Caco-2 (cell line): ENCODE results near the gene EIF3K. TPM values are rescaled to one million over a fixed set of nuclear protein-coding genes. Genes with fewer than 3 reads are reported as not detected.

ENCODE experiments used
- BruUV-seq: library from RNA; stranded (reverse); fragments of 400-500 nt; replicated peaks from 2 replicates; lab custom pipeline; 2021; lab: Mats Ljungman, UMichigan
- CTCF ChIA-PET: fragments of 300-600 bp; sonication (Branson Sonifier 250); formaldehyde crosslinking; loops from one replicate; lab custom pipeline; 2022; ENCODE audit warnings: antibody characterized with exemption; lab: Charles Lee
- POLR2A ChIA-PET: fragments of 300-600 bp; sonication (Branson Sonifier 250); formaldehyde crosslinking; loops from one replicate; lab custom pipeline; 2022; ENCODE audit warnings: antibody characterized with exemption; lab: Charles Lee
- DNase-seq, 2 experiments: peaks; one replicate each; pipeline versions ENCODE4 v3.0.0 to v3.0.0-alpha.2; 2020 to 2022
- H3K27me3 ChIP-seq: replicated peaks from 2 replicates; pipeline ENCODE4 v1.6.0; 2011; ENCODE audit warnings: low read length; ENCODE audit not compliant: control insufficient read depth, insufficient read depth
- H3K36me3 ChIP-seq: 2 replicates; pipeline ENCODE4 v1.5.1; 2011; ENCODE audit warnings: low read length; ENCODE audit not compliant: control insufficient read depth, insufficient read depth
- H3K4me1 ChIP-seq: fragments of 250-450 bp; sonication (Bioruptor Pico); 2 replicates; pipeline ENCODE4 v1.5.1; 2020; ENCODE audit warnings: mild to moderate bottlenecking
- H3K4me3 ChIP-seq: 2 replicates; pipeline ENCODE4 v1.5.1; 2011; ENCODE audit warnings: low read depth, mild to moderate bottlenecking, control low read depth, low read length
- H3K9me3 ChIP-seq: fragments of 250-450 bp; sonication (Bioruptor Pico); 2 replicates; pipeline ENCODE4 v1.5.1; 2020; ENCODE audit warnings: mild to moderate bottlenecking, moderate library complexity
- H3K27ac Mint-ChIP-seq: one replicate; pipeline ENCODE4 v1.8.0; 2022; ENCODE audit warnings: mixed read lengths; ENCODE audit not compliant: unreplicated experiment
- H3K27me3 Mint-ChIP-seq: one replicate; pipeline ENCODE4 v1.8.0; 2022; ENCODE audit warnings: mixed read lengths; ENCODE audit not compliant: insufficient read depth, unreplicated experiment
- H3K36me3 Mint-ChIP-seq: one replicate; pipeline ENCODE4 v1.8.0; 2022; ENCODE audit warnings: mild to moderate bottlenecking, mixed read lengths; ENCODE audit not compliant: insufficient read depth, unreplicated experiment
- H3K4me1 Mint-ChIP-seq: one replicate; pipeline ENCODE4 v1.8.0; 2022; ENCODE audit warnings: low read depth, mixed read lengths; ENCODE audit not compliant: unreplicated experiment
- H3K4me3 Mint-ChIP-seq: one replicate; pipeline ENCODE4 v1.8.0; 2022; ENCODE audit warnings: mild to moderate bottlenecking, moderate library complexity, mixed read lengths; ENCODE audit not compliant: unreplicated experiment
- H3K9me3 Mint-ChIP-seq: one replicate; pipeline ENCODE4 v1.8.0; 2022; ENCODE audit warnings: mixed read lengths; ENCODE audit not compliant: unreplicated experiment
- intact Hi-C: fragments of 100-400 bp; cut with micrococcal nuclease; formaldehyde crosslinking; loops from one replicate; pipeline ENCODE4 v1.10.0; 2022; ENCODE audit not compliant: unreplicated experiment
- total RNA-seq: library from RNA; stranded (reverse); gene quantifications from 2 replicates; pipeline ENCODE4 v1.2.3, GENCODE V29; 2022
- TF ChIP-seq, protein P1 (sequence below), 2 experiments: fragments of 200-600 bp in 1 of 2; IDR thresholded peaks; 1 replicate in 1 of 2; 2 replicates in 1 of 2; pipeline versions ENCODE4 v1.5.1 to v1.8.0; 2011 to 2022; ENCODE audit warnings: antibody characterized with exemption in 1 of 2, control low read depth in 1 of 2, inconsistent platforms in 1 of 2, low read depth in 1 of 2, low read length in 1 of 2, mild to moderate bottlenecking in 1 of 2, moderate library complexity in 1 of 2; ENCODE audit not compliant: insufficient read depth in 1 of 2, severe bottlenecking in 1 of 2, unreplicated experiment in 1 of 2

The EIF3K gene
- total RNA-seq, 1 experiment from 2014 or later, result 354 TPM

DNA sequence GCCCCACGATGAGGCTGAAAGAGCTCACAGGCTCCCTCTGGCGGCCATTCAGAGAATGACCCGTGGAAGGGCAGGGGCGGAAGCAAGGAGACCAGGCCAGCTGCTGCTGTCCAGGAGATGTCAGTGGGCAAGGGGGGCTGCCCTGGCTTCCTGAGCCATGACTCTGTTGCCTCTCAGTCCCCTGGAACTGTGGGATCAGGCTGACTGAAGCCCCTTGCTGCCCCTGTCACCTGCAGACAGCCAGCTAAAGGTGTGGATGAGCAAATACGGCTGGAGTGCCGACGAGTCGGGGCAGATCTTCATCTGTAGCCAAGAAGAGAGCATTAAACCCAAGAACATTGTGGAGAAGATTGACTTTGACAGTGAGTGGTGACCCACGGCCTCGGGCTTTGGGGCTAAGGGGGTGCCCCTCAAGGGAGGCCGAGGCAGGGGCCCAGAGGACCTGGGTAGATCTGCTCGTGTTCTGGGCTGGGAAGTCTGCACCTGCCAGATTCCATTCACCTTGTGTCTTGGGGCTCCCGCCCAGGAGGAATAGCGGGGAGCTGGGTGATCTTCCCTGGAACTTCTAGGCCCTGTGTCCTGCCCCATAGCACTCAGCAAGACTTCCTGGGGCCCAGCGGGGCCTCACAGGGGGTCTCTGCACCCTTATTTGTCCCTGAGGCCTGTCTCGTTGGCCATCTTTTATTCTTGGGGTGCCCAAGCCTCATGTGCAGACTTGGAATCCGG lies 15.9 kb downstream of the EIF3K start:
- no TSS peak for BruUV-seq
- TF ChIP-seq, protein P1, sequence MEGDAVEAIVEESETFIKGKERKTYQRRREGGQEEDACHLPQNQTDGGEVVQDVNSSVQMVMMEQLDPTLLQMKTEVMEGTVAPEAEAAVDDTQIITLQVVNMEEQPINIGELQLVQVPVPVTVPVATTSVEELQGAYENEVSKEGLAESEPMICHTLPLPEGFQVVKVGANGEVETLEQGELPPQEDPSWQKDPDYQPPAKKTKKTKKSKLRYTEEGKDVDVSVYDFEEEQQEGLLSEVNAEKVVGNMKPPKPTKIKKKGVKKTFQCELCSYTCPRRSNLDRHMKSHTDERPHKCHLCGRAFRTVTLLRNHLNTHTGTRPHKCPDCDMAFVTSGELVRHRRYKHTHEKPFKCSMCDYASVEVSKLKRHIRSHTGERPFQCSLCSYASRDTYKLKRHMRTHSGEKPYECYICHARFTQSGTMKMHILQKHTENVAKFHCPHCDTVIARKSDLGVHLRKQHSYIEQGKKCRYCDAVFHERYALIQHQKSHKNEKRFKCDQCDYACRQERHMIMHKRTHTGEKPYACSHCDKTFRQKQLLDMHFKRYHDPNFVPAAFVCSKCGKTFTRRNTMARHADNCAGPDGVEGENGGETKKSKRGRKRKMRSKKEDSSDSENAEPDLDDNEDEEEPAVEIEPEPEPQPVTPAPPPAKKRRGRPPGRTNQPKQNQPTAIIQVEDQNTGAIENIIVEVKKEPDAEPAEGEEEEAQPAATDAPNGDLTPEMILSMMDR (IDR thresholded peaks at IDR 0.05; ENCODE audit: insufficient read depth in 1 of 2, low read depth in 1 of 2, low read length in 1 of 2, severe bottlenecking in 1 of 2, unreplicated experiment in 1 of 2), result peak; percentile 95 to 97
- Mint-ChIP-seq H3K27me3 (no peaks in the 10 kb centered on the region), H3K27ac (peak overlapping the region; percentile 58), H3K36me3 (peaks cover 74% of the 10 kb centered on the region), H3K4me1 (peaks cover 28% of the 10 kb centered on the region), H3K4me3 (no peak overlapping the region), H3K9me3 (peaks cover 10% of the 10 kb centered on the region)
- ChIA-PET POLR2A (interaction anchor here (0.5 to 1.3 kb wide), 4 partner anchors 16 to 232 kb away, joined by 3 to 11 read pairs (median 6); partner anchors contain the start of genes EIF3K and FAM98C), CTCF (interaction anchor here (0.6 to 2.5 kb wide), 21 partner anchors 10 to 296 kb away, joined by 3 to 30 read pairs (median 3); partner anchors contain the start of genes ACTN4, ECH1, EIF3K and FAM98C)
- Histone ChIP-seq H3K36me3 (peaks cover 4% of the 10 kb centered on the region), H3K4me1 (peaks cover 59% of the 10 kb centered on the region), H3K9me3 (no peaks in the 10 kb centered on the region), H3K27me3 (no peaks in the 10 kb centered on the region), H3K4me3 (no peak overlapping the region)
- peak; percentile 75 to 86 for DNase-seq
- intact Hi-C loops, result loop anchor here (1.0 to 10.0 kb wide), 3 partner anchors 91 to 232 kb away; partner anchors contain the start of gene FAM98C

DNA sequence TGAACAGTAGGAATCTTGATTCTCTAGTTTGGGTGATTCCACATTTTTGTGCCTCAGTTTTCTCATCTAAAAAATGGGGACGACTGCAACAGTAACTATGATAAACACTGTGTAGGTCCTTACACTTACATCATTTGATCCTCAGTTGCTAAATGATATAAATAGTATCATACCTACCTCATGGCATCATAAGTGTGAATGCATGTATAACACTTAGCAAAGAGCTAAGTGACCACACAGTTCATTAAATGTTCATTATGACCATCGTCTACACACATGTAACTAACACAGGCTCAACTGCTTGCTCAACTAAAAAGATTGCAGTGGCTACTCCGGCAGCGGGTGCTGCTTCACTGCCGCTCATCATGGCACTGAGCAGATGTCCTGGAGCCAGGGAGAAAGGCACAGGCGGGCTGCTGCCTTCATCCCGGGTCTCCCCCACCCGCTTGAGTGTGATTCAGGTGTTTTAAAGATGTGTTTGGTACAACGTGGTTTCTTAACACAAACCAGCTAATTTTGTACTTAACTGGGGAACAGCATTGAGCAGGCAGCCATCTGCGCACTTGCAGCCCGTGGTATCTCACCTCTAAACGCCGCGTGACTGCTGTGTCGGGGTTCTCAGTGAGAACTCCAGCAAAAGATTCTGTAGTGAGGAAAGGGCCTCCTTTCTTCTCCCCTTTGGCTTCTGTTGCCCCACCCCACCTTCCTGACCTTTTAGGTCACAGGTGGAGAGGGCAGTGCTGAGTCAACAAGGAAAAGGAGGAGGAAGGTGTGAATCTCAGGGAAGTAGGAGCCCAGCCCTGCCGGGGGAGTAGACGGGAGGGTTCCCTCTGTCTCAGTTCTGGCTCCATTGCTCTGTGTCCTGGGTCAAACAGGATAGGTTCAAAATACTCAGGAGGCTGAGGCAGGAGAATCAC lies 16.8 kb downstream of the EIF3K start:
- BruUV-seq, result no TSS peak
- no peak overlapping the region for H3K4me3 Mint-ChIP-seq
- TF ChIP-seq, protein P1 (IDR thresholded peaks at IDR 0.05; ENCODE audit: insufficient read depth in 1 of 2, low read depth in 1 of 2, low read length in 1 of 2, severe bottlenecking in 1 of 2, unreplicated experiment in 1 of 2), result no peak
- H3K27me3 Mint-ChIP-seq, result no peaks in the 10 kb centered on the region
- no peak for DNase-seq
- intact Hi-C loops, result loop anchor here (1.0 to 10.0 kb wide), 3 partner anchors 51 to 201 kb away; no protein-coding TSS in a partner anchor
- POLR2A ChIA-PET, result interaction anchor here (1.2 kb wide), 1 partner anchor 187 kb away, joined by 3 read pairs; no protein-coding TSS in a partner anchor
- H3K27me3 ChIP-seq, result no peaks in the 10 kb centered on the region
- peak overlapping the region; percentile 7 for H3K27ac Mint-ChIP-seq
- peaks cover 66% of the 10 kb centered on the region for H3K36me3 Mint-ChIP-seq
- H3K9me3 Mint-ChIP-seq, result peaks cover 10% of the 10 kb centered on the region
- CTCF ChIA-PET, result interaction anchor here (0.7 to 2.5 kb wide), 8 partner anchors 9 to 233 kb away, joined by 3 to 30 read pairs (median 5); partner anchors contain the start of genes ACTN4, EIF3K and FAM98C
- H3K36me3 ChIP-seq, result peaks cover 4% of the 10 kb centered on the region
- no peaks in the 10 kb centered on the region for H3K9me3 ChIP-seq
- peaks cover 58% of the 10 kb centered on the region for H3K4me1 ChIP-seq
- peaks cover 27% of the 10 kb centered on the region for H3K4me1 Mint-ChIP-seq
- no peak overlapping the region for H3K4me3 ChIP-seq
